Prostate gland (tissue), 2 donors: Measurements from ENCODE around the gene KCNQ4. TPM values are rescaled to one million over a fixed set of nuclear protein-coding genes. Genes with fewer than 3 reads are reported as not detected.
A peak's percentile ranks its signal among the peaks of the same experiment; 100 is the strongest.

ENCODE experiments used
- DNase-seq: peaks from one replicate; pipeline ENCODE4 v3.0.0-alpha.2; 2019; ENCODE audit warnings: low spot score
- H3K27ac ChIP-seq, 2 donors: fragments of 200-600 bp; sonication (generic); 2 replicates each; pipeline ENCODE4 v1.5.1; 2017 to 2019
- H3K27me3 ChIP-seq: fragments of 200-600 bp; sonication (generic); replicated peaks from 2 replicates; pipeline ENCODE4 v1.5.1; 2019; ENCODE audit not compliant: insufficient read depth
- H3K36me3 ChIP-seq, 2 donors: fragments of 200-600 bp; sonication (generic); 1 replicate in 1 of 2; 2 replicates in 1 of 2; pipeline versions ENCODE4 v1.5.1 to v1.8.1; 2017 to 2019
- H3K4me1 ChIP-seq: fragments of 200-600 bp; sonication (generic); replicated peaks from 2 replicates; pipeline ENCODE4 v1.5.1; 2019
- H3K4me3 ChIP-seq, 2 donors: fragments of 200-600 bp; sonication (generic); 2 replicates each; pipeline ENCODE4 v1.5.1; 2017 to 2019
- H3K9me3 ChIP-seq: fragments of 200-600 bp; sonication (generic); 2 replicates; pipeline ENCODE4 v1.5.1; 2017
- CTCF ChIP-seq, 4 experiments: fragments of 200-600 bp in 2 of 4; fragments of 450-650 bp in 2 of 4; sonication (generic) in 2 of 4; IDR thresholded peaks; 1 replicate in 3 of 4; 2 replicates in 1 of 4; pipeline ENCODE4 v1.5.1; 2016 to 2019; ENCODE audit warnings: antibody characterized with exemption in 4 of 4, mild to moderate bottlenecking in 2 of 4, moderate library complexity in 2 of 4
- POLR2A ChIP-seq: fragments of 450-650 bp; IDR thresholded peaks from one replicate; pipeline ENCODE4 v1.6.1; 2016; ENCODE audit warnings: antibody characterized with exemption, mild to moderate bottlenecking
- POLR2AphosphoS5 ChIP-seq: sonication (generic); formaldehyde crosslinking; IDR thresholded peaks from one replicate; pipeline ENCODE4 v1.6.1; 2017; ENCODE audit warnings: antibody characterized with exemption
- WGBS: methylation state at CpG from one replicate; pipeline ENCODE4 v1.1.5; 2018; 5-methylcytosine and 5-hydroxymethylcytosine counted together
- intact Hi-C: fragments of 100-400 bp; cut with DNase I; formaldehyde crosslinking; loops from one replicate; pipeline ENCODE4 v1.14.2; 2022
- total RNA-seq, 2 donors: library from RNA; depleted of rRNA; stranded (reverse); fragments of >200 nt; gene quantifications; one replicate each; pipeline ENCODE4 v1.1.0, GENCODE V29; 2016

The KCNQ4 gene
- 1 to 10 TPM; 1.8 to 3.1 TPM for total RNA-seq

DNA sequence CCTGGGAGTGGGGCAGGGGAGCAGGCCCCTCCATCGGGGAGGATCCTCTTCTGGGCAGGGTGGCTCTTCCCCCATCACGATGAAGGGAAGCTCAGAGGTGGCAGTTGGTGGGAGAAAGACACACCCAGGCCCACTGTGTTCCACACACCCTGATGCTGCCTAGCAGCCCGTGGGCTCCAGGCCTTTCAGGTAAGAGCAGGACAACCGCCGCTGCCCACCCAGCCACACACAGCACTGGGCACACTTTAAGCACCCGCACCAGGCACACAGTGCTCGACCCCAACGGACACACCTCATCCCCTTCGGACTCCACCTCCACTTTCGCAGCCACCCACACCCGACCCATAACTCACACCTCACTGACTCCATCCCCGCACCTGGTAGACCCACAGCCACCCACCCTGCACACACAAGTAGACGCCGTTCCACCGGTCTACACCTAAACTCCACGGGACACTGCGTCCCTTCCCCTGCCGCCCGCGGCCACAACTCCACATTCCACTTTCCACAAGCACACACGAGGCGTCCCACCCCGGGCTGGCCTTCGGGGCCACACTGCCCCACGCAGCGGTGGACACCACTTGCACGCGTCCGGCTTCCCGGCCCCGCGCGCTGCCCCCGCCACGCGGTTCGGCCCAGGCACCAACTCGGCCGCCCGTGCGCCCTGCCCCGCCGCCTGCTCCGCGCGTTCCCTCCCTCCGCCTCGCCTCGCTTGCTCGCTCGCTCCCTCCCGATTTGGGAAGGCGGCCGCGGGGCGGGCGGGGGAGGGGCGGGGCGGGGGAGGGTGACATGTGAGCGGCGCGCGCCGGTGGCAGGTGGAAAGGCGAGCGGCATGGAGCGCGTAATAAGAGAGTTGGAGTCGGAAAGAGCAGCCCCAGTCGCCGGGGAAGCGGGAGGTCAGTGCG is at the start of gene KCNQ4:
TSS of gene KCNQ4 (plus strand) at position 787 of the 905 bp plus-strand sequence. CDS start 307 bp downstream, outside the sequence.
- peak within 1 kb of the TSS; percentile 31 to 51 for H3K27ac ChIP-seq
- H3K27me3 ChIP-seq = no peaks in the 10 kb centered on the region
- H3K4me3 ChIP-seq = peak within 1 kb of the TSS; percentile 32 to 39
- intact Hi-C loops = loop anchor here (5.0 kb wide), 1 partner anchor 169 kb away; no protein-coding TSS in a partner anchor
- no peaks in the 10 kb centered on the region for H3K36me3 ChIP-seq
- no peaks in the 10 kb centered on the region for H3K9me3 ChIP-seq
- 5% methylated on average over 68 of the region's 73 CpGs for WGBS
- no peaks in the 10 kb centered on the region for H3K4me1 ChIP-seq
- TF ChIP-seq POLR2AphosphoS5 (no peak), POLR2A (peak; percentile 39), CTCF (IDR thresholded peaks at IDR 0.05) (no peak)
- peak; percentile 54 for DNase-seq

- no peak for DNase-seq
- H3K4me3 ChIP-seq = no peak overlapping the region
- H3K36me3 ChIP-seq = no peaks in the 10 kb centered on the region
- intact Hi-C loops = no loop called here
- no peak overlapping the region for H3K27ac ChIP-seq
- TF ChIP-seq CTCF (IDR thresholded peaks at IDR 0.05) (no peak), POLR2AphosphoS5 (no peak), POLR2A (no peak)
- peaks cover 7% of the 10 kb centered on the region for H3K4me1 ChIP-seq
- WGBS = 92% methylated on average over 8 of the region's 8 CpGs
- H3K27me3 ChIP-seq = no peaks in the 10 kb centered on the region
- no peaks in the 10 kb centered on the region for H3K9me3 ChIP-seq
Measured at GRCh38 chr1:40734882-40735628, 48.5 kb upstream of the KCNQ4 start.

DNA sequence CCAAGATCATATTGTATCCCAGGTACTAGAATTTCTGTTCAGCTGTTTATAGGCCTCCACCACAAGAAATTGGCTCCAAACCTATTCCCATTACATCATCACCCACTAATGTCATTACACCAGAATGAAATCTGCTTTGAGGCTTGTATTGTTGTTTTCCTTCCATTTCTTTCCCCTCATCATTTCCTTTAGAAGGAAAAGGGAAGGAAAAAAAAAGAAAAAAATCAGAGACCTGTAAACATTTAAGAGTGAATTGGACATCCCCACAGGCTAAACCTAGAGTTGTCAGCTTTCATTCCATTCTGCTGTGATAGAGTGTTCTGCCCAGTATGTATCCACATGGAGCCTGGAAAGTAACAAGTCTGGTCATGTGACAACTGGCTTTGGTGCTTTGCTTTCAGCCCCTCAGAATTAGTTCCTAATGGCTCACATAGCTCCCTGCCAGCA is 47.5 kb upstream of the KCNQ4 start:
- H3K27ac ChIP-seq = no peak overlapping the region
- no peaks in the 10 kb centered on the region for H3K36me3 ChIP-seq
- H3K4me1 ChIP-seq = peaks cover 7% of the 10 kb centered on the region
- no peaks in the 10 kb centered on the region for H3K9me3 ChIP-seq
- H3K4me3 ChIP-seq = no peak overlapping the region
- DNase-seq = no peak
- H3K27me3 ChIP-seq = no peaks in the 10 kb centered on the region
- no peak for TF ChIP-seq CTCF (IDR thresholded peaks at IDR 0.05)
- intact Hi-C loops = no loop called here

GRCh38 chr1:40738831-40739230 is 44.8 kb upstream of the KCNQ4 start:
- intact Hi-C loops = no loop called here
- DNase-seq = no peak
- H3K4me1 ChIP-seq = peaks cover 3% of the 10 kb centered on the region
- H3K27ac ChIP-seq = no peak overlapping the region
- no peaks in the 10 kb centered on the region for H3K36me3 ChIP-seq
- H3K27me3 ChIP-seq = no peaks in the 10 kb centered on the region
- H3K4me3 ChIP-seq = no peak overlapping the region
- TF ChIP-seq CTCF (IDR thresholded peaks at IDR 0.05) (no peak), POLR2AphosphoS5 (no peak), POLR2A (no peak)
- no peaks in the 10 kb centered on the region for H3K9me3 ChIP-seq
- 44% methylated on average over 6 of the region's 6 CpGs for WGBS
